Astrocyte (in vitro differentiated cells and primary cell): ENCODE measurements around the gene TEX19. TPM values are rescaled to one million over a fixed set of nuclear protein-coding genes. Genes with fewer than 3 reads are reported as not detected.

Experiments used
- DNase-seq: peaks from one replicate; pipeline ENCODE4 v3.0.0-alpha.2; 2010; ENCODE audit warnings: low read depth
- FAIRE-seq: peaks from 2 replicates; lab custom pipeline; 2011; peaks lifted over from hg19 to GRCh38; lab: Jason Lieb, UNC
- H2AFZ ChIP-seq: 2 replicates; pipeline ENCODE4 v1.6.0; 2012; ENCODE audit warnings: low read depth, low read length, inconsistent platforms
- H3K27ac ChIP-seq: 2 replicates; pipeline ENCODE4 v1.5.1; 2011; ENCODE audit warnings: low read depth, low read length, inconsistent platforms
- H3K27me3 ChIP-seq: 2 replicates; pipeline ENCODE4 v1.6.0; 2011; ENCODE audit warnings: low read length, inconsistent platforms; ENCODE audit not compliant: insufficient read depth
- H3K36me3 ChIP-seq: 2 replicates; pipeline ENCODE4 v1.5.1; 2011; ENCODE audit warnings: low read length, inconsistent platforms; ENCODE audit not compliant: insufficient read depth
- H3K4me1 ChIP-seq: 2 replicates; pipeline ENCODE4 v1.5.1; 2011; ENCODE audit warnings: low read length, inconsistent platforms; ENCODE audit not compliant: insufficient read depth
- H3K4me2 ChIP-seq: 2 replicates; pipeline ENCODE4 v1.6.0; 2012; ENCODE audit warnings: low read length, inconsistent platforms
- H3K4me3 ChIP-seq: 2 replicates; pipeline ENCODE4 v1.5.1; 2011; ENCODE audit warnings: low read depth, mild to moderate bottlenecking, low read length, inconsistent platforms; ENCODE audit not compliant: insufficient read depth
- H3K79me2 ChIP-seq: 2 replicates; pipeline ENCODE4 v1.6.0; 2012; ENCODE audit warnings: mild to moderate bottlenecking, low read length, inconsistent platforms; ENCODE audit not compliant: insufficient read depth
- H3K9ac ChIP-seq: 2 replicates; pipeline ENCODE4 v1.6.0; 2012; ENCODE audit warnings: mild to moderate bottlenecking, low read length, inconsistent platforms
- H3K9me3 ChIP-seq: 2 replicates; pipeline ENCODE4 v1.5.1; 2012; ENCODE audit warnings: low read depth, mild to moderate bottlenecking, low read length, inconsistent platforms; ENCODE audit not compliant: insufficient read depth
- H4K20me1 ChIP-seq: 2 replicates; pipeline ENCODE4 v1.6.0; 2012; ENCODE audit warnings: low read length, inconsistent platforms; ENCODE audit not compliant: insufficient read depth
- H3K27ac Mint-ChIP-seq: one replicate; pipeline ENCODE4 v1.8.0; 2021; ENCODE audit warnings: mild to moderate bottlenecking, mixed read lengths; ENCODE audit not compliant: unreplicated experiment
- H3K27me3 Mint-ChIP-seq: one replicate; pipeline ENCODE4 v1.8.0; 2021; ENCODE audit warnings: low read depth, mixed read lengths; ENCODE audit not compliant: unreplicated experiment
- H3K36me3 Mint-ChIP-seq: one replicate; pipeline ENCODE4 v1.8.0; 2021; ENCODE audit warnings: low read depth, mixed read lengths; ENCODE audit not compliant: unreplicated experiment
- H3K4me1 Mint-ChIP-seq: one replicate; pipeline ENCODE4 v1.8.0; 2021; ENCODE audit warnings: low read depth, mixed read lengths; ENCODE audit not compliant: unreplicated experiment
- H3K4me3 Mint-ChIP-seq: one replicate; pipeline ENCODE4 v1.8.0; 2021; ENCODE audit warnings: mild to moderate bottlenecking, moderate library complexity, mixed read lengths; ENCODE audit not compliant: unreplicated experiment
- H3K9me3 Mint-ChIP-seq: one replicate; pipeline ENCODE4 v1.8.0; 2021; ENCODE audit warnings: mild to moderate bottlenecking, mixed read lengths; ENCODE audit not compliant: unreplicated experiment
- EZH2 ChIP-seq: IDR thresholded peaks from 2 replicates; pipeline ENCODE4 v1.6.1; 2012; ENCODE audit warnings: mild to moderate bottlenecking, low read length, inconsistent platforms; ENCODE audit not compliant: insufficient read depth
- total RNA-seq: library from RNA; stranded (reverse); gene quantifications from 2 replicates; pipeline ENCODE4 v1.2.1, GENCODE V29; 2021
- TF ChIP-seq, protein P1 (sequence below): IDR thresholded peaks from 2 replicates; pipeline ENCODE4 v1.5.1; 2011; ENCODE audit warnings: low read depth, mild to moderate bottlenecking, inconsistent platforms, low read length, moderate library complexity; ENCODE audit not compliant: insufficient read depth

The TEX19 gene
- total RNA-seq, 1 donor from 2014 or later: not detected

DNA sequence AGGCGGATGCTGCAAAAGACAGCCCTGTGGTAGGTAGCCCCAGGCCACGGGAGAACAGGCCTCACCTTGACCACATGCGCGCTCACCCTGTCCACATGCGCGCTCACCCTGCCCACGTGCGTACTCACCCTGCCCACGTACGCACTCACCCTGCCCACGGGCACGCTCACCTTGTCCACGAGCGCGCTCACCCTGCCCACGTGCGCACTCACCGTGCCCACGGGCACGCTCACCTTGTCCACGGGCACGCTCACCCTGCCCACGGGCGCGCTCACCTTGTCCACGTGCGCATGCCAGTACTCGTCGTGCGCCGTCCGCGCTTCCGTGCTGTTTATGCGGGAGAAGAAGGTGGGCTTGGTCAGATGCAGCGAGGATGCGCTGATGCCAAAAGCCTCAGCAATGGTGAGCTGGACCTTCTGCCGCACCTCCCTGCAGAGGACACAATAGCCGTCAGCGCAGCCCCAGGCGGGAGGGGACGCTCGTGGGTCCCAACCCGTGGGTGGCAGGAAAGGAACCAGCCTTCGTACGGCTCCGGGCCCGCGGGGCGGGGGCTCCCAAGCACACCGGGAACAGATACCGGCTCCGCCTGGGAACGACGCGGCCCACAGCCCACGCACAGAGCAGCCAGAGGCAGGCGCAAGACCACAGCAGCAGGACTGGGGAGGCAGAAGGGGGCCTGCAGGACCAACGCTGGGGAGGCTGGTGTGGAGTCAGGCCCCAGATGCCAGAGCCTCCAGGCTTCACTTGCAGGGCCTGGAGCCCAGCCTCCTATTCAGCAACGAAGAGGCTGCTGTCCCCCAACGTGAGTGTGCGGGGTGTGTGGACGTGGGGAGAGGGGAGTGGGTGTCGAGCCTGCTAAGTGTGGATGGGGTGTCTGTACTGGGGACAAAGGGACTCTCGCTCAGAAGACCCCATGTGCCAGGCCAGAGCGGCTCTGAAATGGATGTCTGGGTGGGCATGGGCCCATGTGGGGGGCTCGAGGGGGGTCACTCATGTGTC, 44.9 kb downstream of the TEX19 start:
- Mint-ChIP-seq H3K27ac (no peak overlapping the region), H3K4me1 (peaks cover 9% of the 10 kb centered on the region), H3K27me3 (no peaks in the 10 kb centered on the region), H3K4me3 (no peak overlapping the region), H3K9me3 (no peaks in the 10 kb centered on the region), H3K36me3 (peaks cover 2% of the 10 kb centered on the region)
- FAIRE-seq (no peak), DNase-seq (no peak)
- H3K27me3 ChIP-seq: no peaks in the 10 kb centered on the region
- no peak overlapping the region for H2AFZ ChIP-seq
- no peak overlapping the region for H3K4me3 ChIP-seq
- H3K36me3 ChIP-seq: peaks cover 3% of the 10 kb centered on the region
- H3K79me2 ChIP-seq: no peaks in the 10 kb centered on the region
- H3K4me1 ChIP-seq: peaks cover 8% of the 10 kb centered on the region
- no peak overlapping the region for H3K4me2 ChIP-seq
- no peak for TF ChIP-seq EZH2
- TF ChIP-seq, protein P1, sequence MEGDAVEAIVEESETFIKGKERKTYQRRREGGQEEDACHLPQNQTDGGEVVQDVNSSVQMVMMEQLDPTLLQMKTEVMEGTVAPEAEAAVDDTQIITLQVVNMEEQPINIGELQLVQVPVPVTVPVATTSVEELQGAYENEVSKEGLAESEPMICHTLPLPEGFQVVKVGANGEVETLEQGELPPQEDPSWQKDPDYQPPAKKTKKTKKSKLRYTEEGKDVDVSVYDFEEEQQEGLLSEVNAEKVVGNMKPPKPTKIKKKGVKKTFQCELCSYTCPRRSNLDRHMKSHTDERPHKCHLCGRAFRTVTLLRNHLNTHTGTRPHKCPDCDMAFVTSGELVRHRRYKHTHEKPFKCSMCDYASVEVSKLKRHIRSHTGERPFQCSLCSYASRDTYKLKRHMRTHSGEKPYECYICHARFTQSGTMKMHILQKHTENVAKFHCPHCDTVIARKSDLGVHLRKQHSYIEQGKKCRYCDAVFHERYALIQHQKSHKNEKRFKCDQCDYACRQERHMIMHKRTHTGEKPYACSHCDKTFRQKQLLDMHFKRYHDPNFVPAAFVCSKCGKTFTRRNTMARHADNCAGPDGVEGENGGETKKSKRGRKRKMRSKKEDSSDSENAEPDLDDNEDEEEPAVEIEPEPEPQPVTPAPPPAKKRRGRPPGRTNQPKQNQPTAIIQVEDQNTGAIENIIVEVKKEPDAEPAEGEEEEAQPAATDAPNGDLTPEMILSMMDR: no peak
- H3K9ac ChIP-seq: no peak overlapping the region
- H4K20me1 ChIP-seq: peaks cover 18% of the 10 kb centered on the region
- H3K9me3 ChIP-seq: no peaks in the 10 kb centered on the region
- H3K27ac ChIP-seq: no peak overlapping the region

DNA sequence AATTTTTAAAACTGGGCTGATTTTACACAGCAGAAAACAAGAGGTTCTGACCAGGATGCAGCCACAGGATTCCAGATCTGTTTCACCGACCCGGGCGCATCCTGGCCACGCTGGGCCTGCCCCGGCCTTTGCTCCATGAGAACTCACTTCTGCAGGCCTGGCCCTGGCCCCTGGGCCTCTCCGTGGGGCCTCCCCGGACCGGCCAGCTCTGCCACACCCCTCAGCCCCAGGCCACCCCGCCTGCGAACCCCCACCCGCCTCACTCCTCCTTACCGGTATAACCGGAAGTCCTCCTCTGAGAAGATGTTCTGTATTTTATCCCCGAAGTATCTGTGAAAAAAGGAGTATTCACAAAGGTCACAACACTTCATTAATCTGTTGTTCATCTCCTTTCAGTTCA, 46.0 kb downstream of the TEX19 start:
- Histone ChIP-seq H3K4me1 (peaks cover 8% of the 10 kb centered on the region), H3K27ac (no peak overlapping the region), H4K20me1 (peaks cover 23% of the 10 kb centered on the region), H3K4me3 (no peak overlapping the region), H2AFZ (no peak overlapping the region), H3K4me2 (no peak overlapping the region), H3K9ac (no peak overlapping the region), H3K36me3 (peaks cover 3% of the 10 kb centered on the region), H3K27me3 (no peaks in the 10 kb centered on the region), H3K9me3 (no peaks in the 10 kb centered on the region), H3K79me2 (no peaks in the 10 kb centered on the region)
- peaks cover 9% of the 10 kb centered on the region for H3K4me1 Mint-ChIP-seq
- no peaks in the 10 kb centered on the region for H3K9me3 Mint-ChIP-seq
- H3K27me3 Mint-ChIP-seq: no peaks in the 10 kb centered on the region
- no peak for DNase-seq
- H3K4me3 Mint-ChIP-seq: no peak overlapping the region
- no peak overlapping the region for H3K27ac Mint-ChIP-seq
- H3K36me3 Mint-ChIP-seq: peaks cover 2% of the 10 kb centered on the region
- FAIRE-seq: no peak
- TF ChIP-seq EZH2: no peak
- TF ChIP-seq, protein P1: no peak
